GM10248 (cell line): ENCODE results near the gene EPHA4.

ENCODE experiments used
- CTCF ChIA-PET: fragments of 300-600 bp; sonication (Branson Sonifier 250); formaldehyde crosslinking; extraction: SDS; loops from one replicate; lab custom pipeline; 2021; ENCODE audit warnings: antibody characterized with exemption; lab: Yijun Ruan, JAX
- POLR2A ChIA-PET: fragments of 350-650 bp; sonication (Branson Sonifier 250); formaldehyde crosslinking; extraction: SDS; loops from one replicate; lab custom pipeline; 2020; ENCODE audit warnings: antibody characterized with exemption; lab: Yijun Ruan, JAX
- DNase-seq: peaks from one replicate; pipeline ENCODE4 v3.0.0; 2012; ENCODE audit errors: extremely low spot score
- TF ChIP-seq, protein P1 (sequence below): IDR thresholded peaks from 2 replicates; pipeline ENCODE4 v1.5.1; 2012; ENCODE audit warnings: mild to moderate bottlenecking, low read depth; ENCODE audit errors: extremely low read depth, missing control alignments, control extremely low read depth

The EPHA4 gene

DNA sequence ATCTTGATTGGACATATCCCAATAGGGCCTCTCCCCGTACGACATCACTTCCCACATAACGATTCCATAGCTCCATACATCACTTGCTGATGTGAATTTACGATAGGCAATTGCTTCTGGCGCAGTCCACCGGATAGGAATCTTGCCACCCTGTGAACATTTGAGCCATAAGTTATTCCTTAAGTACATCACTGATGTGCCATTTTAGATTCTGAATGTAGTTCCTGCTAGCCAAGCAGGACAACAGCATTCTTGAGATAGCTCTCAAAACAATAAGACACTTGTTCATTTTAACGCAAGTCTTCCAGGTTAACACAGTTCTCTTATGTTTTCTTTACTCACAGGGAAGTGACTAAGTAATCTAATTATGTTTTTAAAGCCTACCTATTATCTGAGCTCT, 138.0 kb downstream of the EPHA4 start:
- DNase-seq: no peak
- TF ChIP-seq, protein P1, sequence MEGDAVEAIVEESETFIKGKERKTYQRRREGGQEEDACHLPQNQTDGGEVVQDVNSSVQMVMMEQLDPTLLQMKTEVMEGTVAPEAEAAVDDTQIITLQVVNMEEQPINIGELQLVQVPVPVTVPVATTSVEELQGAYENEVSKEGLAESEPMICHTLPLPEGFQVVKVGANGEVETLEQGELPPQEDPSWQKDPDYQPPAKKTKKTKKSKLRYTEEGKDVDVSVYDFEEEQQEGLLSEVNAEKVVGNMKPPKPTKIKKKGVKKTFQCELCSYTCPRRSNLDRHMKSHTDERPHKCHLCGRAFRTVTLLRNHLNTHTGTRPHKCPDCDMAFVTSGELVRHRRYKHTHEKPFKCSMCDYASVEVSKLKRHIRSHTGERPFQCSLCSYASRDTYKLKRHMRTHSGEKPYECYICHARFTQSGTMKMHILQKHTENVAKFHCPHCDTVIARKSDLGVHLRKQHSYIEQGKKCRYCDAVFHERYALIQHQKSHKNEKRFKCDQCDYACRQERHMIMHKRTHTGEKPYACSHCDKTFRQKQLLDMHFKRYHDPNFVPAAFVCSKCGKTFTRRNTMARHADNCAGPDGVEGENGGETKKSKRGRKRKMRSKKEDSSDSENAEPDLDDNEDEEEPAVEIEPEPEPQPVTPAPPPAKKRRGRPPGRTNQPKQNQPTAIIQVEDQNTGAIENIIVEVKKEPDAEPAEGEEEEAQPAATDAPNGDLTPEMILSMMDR: no peak
- ChIA-PET CTCF (interaction anchor here (1.2 to 1.5 kb wide), 2 partner anchors 8 to 10 kb away, joined by 3 to 4 read pairs; no protein-coding TSS in a partner anchor), POLR2A (no interaction called here)

DNA sequence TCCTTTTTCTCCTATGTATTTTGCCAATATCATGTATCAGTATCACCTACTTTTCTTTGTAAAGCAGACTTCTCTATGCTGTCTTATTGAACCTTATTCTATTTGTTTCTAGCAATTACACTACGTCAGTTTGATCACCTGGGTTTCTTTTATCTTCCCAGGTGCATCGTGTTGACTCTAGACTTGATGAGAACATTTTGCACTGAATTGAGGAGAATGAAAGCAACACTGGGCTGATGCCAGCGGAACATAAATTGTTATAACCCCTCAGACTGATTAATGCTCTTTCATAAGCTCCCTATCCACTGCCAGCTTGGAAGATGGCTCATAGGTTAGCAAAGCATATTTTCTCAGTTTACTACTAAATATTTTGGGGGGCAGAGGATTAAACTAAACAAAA, 140.6 kb downstream of the EPHA4 start:
- no peak for DNase-seq
- TF ChIP-seq, protein P1: no peak
- ChIA-PET CTCF (no interaction called here), POLR2A (no interaction called here)

DNA sequence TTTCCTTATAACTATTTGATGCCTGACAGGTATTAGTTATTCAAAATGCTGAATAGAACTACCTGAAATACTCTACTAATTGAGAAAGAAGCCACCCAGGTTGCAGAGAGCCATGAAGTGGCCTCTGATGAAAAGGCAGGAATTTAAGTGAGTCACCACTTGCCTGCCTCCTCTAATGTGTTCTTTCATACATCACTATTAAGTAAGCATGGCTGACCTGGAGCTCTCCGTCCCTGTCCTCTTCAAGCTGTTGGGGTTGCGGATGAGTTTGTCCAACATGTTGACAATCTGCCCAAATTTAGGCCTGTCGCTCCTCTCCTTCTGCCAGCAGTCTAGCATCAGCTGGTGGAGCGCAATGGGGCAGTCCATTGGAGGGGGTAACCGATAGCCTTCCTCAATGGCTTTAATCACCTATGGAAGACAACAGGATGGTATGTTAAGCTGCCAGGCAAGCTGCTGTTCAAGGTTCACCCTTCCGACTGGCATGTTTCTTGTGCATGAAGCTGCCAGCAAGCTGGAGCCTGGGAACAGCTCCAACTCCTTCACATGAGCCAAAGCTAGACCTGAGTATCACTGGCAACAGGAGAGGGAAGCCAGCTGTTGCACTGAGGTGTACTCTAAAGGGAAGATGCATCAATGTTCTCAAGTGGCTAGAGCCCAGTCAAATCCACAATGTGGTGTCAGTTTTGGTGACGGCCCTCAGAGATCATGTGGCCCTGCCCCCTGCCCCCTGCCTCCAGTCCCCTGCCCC, 142.2 kb downstream of the EPHA4 start:
- TF ChIP-seq, protein P1: no peak
- ChIA-PET CTCF (no interaction called here), POLR2A (no interaction called here)
- DNase-seq: no peak

DNA sequence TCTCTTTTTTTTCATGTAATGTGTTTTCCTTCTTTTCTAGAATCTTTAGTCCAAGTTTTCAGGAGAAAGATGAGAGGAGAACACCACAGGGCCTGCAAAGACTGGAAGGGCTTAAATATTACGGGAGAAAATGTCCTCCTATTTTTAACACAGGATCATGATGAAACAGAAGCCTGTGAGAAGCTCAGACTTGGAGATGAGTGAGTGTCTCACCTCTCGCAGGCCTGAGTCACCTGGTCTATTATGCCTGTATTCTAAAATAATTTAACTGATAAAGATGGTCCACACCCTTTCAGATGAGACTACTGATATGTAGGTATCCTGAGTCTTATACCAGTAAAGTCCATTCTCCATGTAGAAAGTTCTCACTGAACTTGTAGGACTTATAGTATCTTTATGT, 143.2 kb downstream of the EPHA4 start:
- CTCF ChIA-PET: no interaction called here
- DNase-seq: no peak
- POLR2A ChIA-PET: no interaction called here
- TF ChIP-seq, protein P1: no peak

DNA sequence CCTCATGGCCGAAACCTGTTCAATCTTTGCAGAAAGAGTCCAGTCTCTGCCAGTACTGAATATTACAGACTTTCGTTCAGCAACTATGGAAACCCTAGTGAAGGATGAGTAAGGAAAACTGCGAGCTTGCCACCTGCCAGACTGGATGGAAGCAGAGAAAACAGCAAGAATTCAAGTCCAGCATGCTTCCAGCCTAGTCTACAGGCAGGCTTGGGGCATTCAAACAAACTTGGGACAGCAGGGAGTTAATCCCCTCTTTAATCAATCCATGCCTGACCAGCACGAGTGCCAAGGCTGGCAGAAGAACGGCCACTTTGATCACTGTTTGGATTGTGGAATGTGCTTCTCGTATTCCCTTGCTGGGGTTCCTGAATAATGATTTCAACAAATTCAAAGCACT, 145.2 kb downstream of the EPHA4 start:
- ChIA-PET POLR2A (no interaction called here), CTCF (interaction anchor here (0.8 kb wide), 1 partner anchor 9 kb away, joined by 3 read pairs; no protein-coding TSS in a partner anchor)
- no peak for DNase-seq
- TF ChIP-seq, protein P1: no peak

DNA sequence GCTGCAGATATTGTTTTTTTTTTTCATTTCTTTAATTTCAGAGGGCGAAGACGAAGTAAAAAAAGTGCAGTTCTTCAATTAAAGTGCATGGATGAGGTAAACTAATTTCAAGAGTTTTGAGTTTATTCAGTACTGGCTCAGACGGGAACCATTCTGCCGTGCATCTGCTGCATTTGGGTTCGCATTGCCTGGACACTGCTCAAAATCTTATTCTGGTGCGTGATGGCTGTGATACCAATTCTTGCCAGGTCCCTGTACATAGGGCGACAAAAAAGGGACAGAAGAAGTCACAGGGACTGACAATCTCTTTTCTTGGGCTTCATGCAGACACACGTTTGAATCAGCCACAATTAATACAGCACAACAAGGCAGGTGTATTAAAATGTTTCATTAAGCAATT, 146.2 kb downstream of the EPHA4 start:
- POLR2A ChIA-PET: no interaction called here
- TF ChIP-seq, protein P1: no peak
- no peak for DNase-seq
- CTCF ChIA-PET: no interaction called here
